Chondrocyte (in vitro differentiated cells): ENCODE results near the gene CRP. TPM values are rescaled to one million over a fixed set of nuclear protein-coding genes. Genes with fewer than 3 reads are reported as not detected.

Experiments used
- DNase-seq: peaks from one replicate; pipeline ENCODE4 v3.0.0; 2021; ENCODE audit warnings: mixed read lengths, low spot score
- H3K27ac Mint-ChIP-seq: one replicate; pipeline ENCODE4 v1.8.0; 2021; ENCODE audit warnings: mild to moderate bottlenecking, moderate library complexity, mixed read lengths; ENCODE audit not compliant: unreplicated experiment
- H3K27me3 Mint-ChIP-seq: 2 replicates; pipeline ENCODE4 v1.8.0; 2021; ENCODE audit warnings: low read depth, mixed read lengths
- H3K36me3 Mint-ChIP-seq: 2 replicates; pipeline ENCODE4 v1.8.0; 2021; ENCODE audit warnings: low read depth, mixed read lengths
- H3K4me1 Mint-ChIP-seq: 2 replicates; pipeline ENCODE4 v1.8.0; 2021; ENCODE audit warnings: low read depth, mild to moderate bottlenecking, mixed read lengths
- H3K4me3 Mint-ChIP-seq: one replicate; pipeline ENCODE4 v1.8.0; 2021; ENCODE audit warnings: mild to moderate bottlenecking, moderate library complexity, mixed read lengths; ENCODE audit not compliant: unreplicated experiment
- H3K9me3 Mint-ChIP-seq: 2 replicates; pipeline ENCODE4 v1.8.0; 2021; ENCODE audit warnings: low read depth, mixed read lengths
- total RNA-seq: library from RNA; stranded (reverse); gene quantifications from 3 replicates; pipeline ENCODE4 v1.2.1, GENCODE V29; 2021
- TF ChIP-seq, protein P1 (sequence below): fragments of 200-600 bp; sonication (generic); IDR thresholded peaks from 2 replicates; pipeline ENCODE4 v1.5.0; 2021; ENCODE audit warnings: antibody characterized with exemption, mild to moderate bottlenecking, moderate library complexity

The CRP gene
- total RNA-seq, 1 donor from 2014 or later, result not detected

DNA sequence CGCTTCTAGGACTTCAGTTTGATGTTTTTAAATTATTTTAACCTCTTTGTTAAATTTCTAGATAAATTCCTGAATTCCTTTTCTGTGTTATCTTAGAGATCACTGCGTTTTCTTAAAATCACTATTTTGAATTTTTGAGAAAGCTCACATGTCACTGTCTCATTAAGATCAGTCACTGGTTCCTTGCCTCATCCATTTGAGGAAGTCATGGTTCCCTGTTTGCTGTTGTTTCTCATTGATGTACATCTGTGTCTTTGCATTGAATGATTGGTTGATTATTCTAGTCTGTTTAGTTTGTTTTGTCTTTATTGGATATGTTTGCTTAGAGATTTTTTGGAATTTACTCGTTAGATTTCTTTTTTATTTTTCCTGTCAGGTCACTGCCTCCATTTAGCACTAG is 50.1 kb downstream of the CRP start:
- Mint-ChIP-seq H3K27ac (no peak overlapping the region), H3K27me3 (peaks cover 47% of the 10 kb centered on the region), H3K4me3 (no peak overlapping the region), H3K9me3 (peaks cover 19% of the 10 kb centered on the region), H3K36me3 (peaks cover 2% of the 10 kb centered on the region), H3K4me1 (no peaks in the 10 kb centered on the region)
- no peak for DNase-seq
- TF ChIP-seq, protein P1, sequence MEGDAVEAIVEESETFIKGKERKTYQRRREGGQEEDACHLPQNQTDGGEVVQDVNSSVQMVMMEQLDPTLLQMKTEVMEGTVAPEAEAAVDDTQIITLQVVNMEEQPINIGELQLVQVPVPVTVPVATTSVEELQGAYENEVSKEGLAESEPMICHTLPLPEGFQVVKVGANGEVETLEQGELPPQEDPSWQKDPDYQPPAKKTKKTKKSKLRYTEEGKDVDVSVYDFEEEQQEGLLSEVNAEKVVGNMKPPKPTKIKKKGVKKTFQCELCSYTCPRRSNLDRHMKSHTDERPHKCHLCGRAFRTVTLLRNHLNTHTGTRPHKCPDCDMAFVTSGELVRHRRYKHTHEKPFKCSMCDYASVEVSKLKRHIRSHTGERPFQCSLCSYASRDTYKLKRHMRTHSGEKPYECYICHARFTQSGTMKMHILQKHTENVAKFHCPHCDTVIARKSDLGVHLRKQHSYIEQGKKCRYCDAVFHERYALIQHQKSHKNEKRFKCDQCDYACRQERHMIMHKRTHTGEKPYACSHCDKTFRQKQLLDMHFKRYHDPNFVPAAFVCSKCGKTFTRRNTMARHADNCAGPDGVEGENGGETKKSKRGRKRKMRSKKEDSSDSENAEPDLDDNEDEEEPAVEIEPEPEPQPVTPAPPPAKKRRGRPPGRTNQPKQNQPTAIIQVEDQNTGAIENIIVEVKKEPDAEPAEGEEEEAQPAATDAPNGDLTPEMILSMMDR, result no peak

DNA sequence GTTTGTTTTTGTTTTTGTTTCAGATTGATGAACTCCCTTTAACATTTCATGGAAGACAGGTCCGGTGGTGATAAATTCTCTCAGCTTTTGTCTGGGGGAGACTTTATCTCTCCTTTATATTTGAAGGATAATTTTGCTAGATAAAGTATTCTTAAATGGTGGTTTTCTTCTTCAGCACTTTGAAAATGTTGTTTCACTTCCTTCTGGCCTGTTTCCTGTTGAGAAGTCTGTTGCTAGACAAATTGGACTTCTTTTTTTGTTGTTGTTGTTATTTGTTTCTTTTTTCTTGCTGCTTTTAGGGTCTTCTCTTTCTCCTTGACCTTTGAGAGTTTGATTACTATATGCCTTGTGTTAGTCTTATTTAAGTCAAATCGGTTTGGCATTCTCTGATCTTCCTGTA is 50.8 kb downstream of the CRP start:
- DNase-seq, result no peak
- no peaks in the 10 kb centered on the region for H3K4me1 Mint-ChIP-seq
- H3K27me3 Mint-ChIP-seq, result peaks cover 48% of the 10 kb centered on the region
- TF ChIP-seq, protein P1, result no peak
- H3K27ac Mint-ChIP-seq, result no peak overlapping the region
- H3K36me3 Mint-ChIP-seq, result peaks cover 2% of the 10 kb centered on the region
- no peak overlapping the region for H3K4me3 Mint-ChIP-seq
- peaks cover 19% of the 10 kb centered on the region for H3K9me3 Mint-ChIP-seq

Other genes starting within 250 kb of the CRP start
- not detected in 3 replicates for gene OR10J5, start 178.6 kb downstream of the CRP start, total RNA-seq
- not detected in 3 replicates for gene APCS, start 126.8 kb downstream of the CRP start, total RNA-seq
- 15.4 to 21.3 TPM (median 16.9 TPM) in 3 replicates for gene DUSP23, start 66.4 kb upstream of the CRP start, total RNA-seq
- gene FCRL6, start 87.8 kb upstream of the CRP start, total RNA-seq, result not detected in 3 replicates
- not detected in 3 replicates for gene SLAMF8, start 112.3 kb upstream of the CRP start, total RNA-seq
- gene VSIG8, start 148.1 kb upstream of the CRP start, total RNA-seq, result not detected in 3 replicates
- 0.37 to 0.95 TPM (median 0.73 TPM) in 3 replicates for gene CFAP45, start 185.6 kb upstream of the CRP start, total RNA-seq
- gene TAGLN2, start 210.9 kb upstream of the CRP start, total RNA-seq, result 222 to 392 TPM (median 388 TPM) in 3 replicates
- not detected in 3 replicates for gene IGSF9, start 231.0 kb upstream of the CRP start, total RNA-seq
- gene SLAMF9, start 239.6 kb upstream of the CRP start, total RNA-seq, result not detected in 3 replicates